ENCODE data around the gene LSM12. TPM values are rescaled to one million over a fixed set of nuclear protein-coding genes. Genes with fewer than 3 reads are reported as not detected.
"Not testable (repeated sequence)": the region's sequence is repeated elsewhere in the genome, so short reads cannot be mapped to it uniquely, and the experiment has no call there.

The LSM12 gene
- total and polyA plus RNA-seq, 8 donors: 31.3 to 53.2 (median 37.2) TPM

GRCh38 chr17:44105483-44105882 is 39.0 kb upstream of the LSM12 start:
- Histone ChIP-seq H3K4me3 (no peak overlapping the region), H3K4me1 (peaks cover 27 to 31% of the 10 kb centered on the region in 2 donors), H3K27me3 (no peaks in the 10 kb centered on the region), H3K36me3 (peaks cover 0 to 7% of the 10 kb centered on the region in 2 donors), H3K27ac (no peak overlapping the region), H3K9me3 (no peaks in the 10 kb centered on the region)
- ATAC-seq: no peak
- intact Hi-C loops (cut with DNase I): no loop called here
- DNase-seq: no peak
- no peak for TF ChIP-seq CTCF (IDR thresholded peaks at IDR 0.05)

DNA sequence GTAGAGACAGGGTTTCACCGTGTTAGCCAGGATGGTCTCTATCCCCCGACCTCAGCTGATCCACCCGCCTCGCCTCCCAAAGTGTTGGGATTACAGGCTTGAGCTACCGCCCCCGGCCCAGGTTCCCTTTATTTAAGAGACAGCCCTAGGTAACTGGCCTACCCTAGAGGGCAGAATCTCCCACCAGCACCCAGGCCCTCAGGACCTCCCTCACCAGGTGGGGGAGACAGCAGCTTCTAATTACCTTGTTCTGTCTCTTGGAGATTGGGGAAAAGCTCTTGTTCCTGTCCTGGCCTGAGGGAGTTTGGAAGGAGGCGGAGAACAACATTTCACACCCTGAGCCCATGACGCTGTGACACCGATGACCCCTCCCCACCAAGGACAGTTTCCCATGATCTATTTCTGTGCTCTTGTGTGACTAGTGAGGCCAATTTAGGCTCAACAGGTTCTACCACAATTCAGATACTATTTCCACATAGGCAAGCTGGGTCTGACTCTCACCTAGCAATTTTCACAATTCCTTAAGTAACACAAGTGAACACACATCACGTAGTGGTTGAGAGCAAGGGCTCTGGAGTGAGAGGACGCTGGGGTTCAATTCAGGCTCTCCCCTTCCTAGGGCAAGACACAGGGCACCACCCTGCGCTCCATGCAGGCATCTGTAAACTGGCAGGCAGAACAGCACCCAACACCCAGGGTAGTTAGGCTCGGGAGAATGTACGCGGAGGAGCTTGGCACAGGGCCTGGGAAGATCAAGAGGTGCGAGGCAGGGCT is 36.6 kb upstream of the LSM12 start:
- H3K9me3 ChIP-seq: no peaks in the 10 kb centered on the region
- no peak overlapping the region for H3K27ac ChIP-seq
- peak in 1 of 4 donors; percentile 45 for DNase-seq
- H3K36me3 ChIP-seq: peaks cover 0 to 3% of the 10 kb centered on the region in 2 donors
- H3K4me3 ChIP-seq: no peak overlapping the region
- no peaks in the 10 kb centered on the region for H3K27me3 ChIP-seq
- ATAC-seq: no peak
- intact Hi-C loops (cut with DNase I): no loop called here
- TF ChIP-seq CTCF (IDR thresholded peaks at IDR 0.05): no peak
- H3K4me1 ChIP-seq: peaks cover 5 to 25% of the 10 kb centered on the region in 2 donors

- ATAC-seq; DNase-seq; H3K36me3 ChIP-seq; H3K27ac ChIP-seq; H3K4me3 ChIP-seq; intact Hi-C loops (cut with DNase I); H3K27me3 ChIP-seq; H3K9me3 ChIP-seq: not testable (repeated sequence)
- H3K4me1 ChIP-seq: peaks cover 12 to 27% of the 10 kb centered on the region in 2 donors
Measured at GRCh38 chr17:44101858-44102257, 35.4 kb upstream of the LSM12 start.

GRCh38 chr17:44097110-44097958 is 30.9 kb upstream of the LSM12 start:
- ATAC-seq (no peak), DNase-seq (no peak)
- no peak overlapping the region for H3K4me3 ChIP-seq
- no peak for TF ChIP-seq CTCF (IDR thresholded peaks at IDR 0.05)
- H3K36me3 ChIP-seq: peaks cover 0 to 16% of the 10 kb centered on the region in 2 donors
- intact Hi-C loops (cut with DNase I): no loop called here
- H3K9me3 ChIP-seq: no peaks in the 10 kb centered on the region
- peaks cover 33 to 48% of the 10 kb centered on the region in 2 donors for H3K4me1 ChIP-seq
- H3K27ac ChIP-seq: peak overlapping the region; percentile 93 to 95
- no peaks in the 10 kb centered on the region for H3K27me3 ChIP-seq

DNA sequence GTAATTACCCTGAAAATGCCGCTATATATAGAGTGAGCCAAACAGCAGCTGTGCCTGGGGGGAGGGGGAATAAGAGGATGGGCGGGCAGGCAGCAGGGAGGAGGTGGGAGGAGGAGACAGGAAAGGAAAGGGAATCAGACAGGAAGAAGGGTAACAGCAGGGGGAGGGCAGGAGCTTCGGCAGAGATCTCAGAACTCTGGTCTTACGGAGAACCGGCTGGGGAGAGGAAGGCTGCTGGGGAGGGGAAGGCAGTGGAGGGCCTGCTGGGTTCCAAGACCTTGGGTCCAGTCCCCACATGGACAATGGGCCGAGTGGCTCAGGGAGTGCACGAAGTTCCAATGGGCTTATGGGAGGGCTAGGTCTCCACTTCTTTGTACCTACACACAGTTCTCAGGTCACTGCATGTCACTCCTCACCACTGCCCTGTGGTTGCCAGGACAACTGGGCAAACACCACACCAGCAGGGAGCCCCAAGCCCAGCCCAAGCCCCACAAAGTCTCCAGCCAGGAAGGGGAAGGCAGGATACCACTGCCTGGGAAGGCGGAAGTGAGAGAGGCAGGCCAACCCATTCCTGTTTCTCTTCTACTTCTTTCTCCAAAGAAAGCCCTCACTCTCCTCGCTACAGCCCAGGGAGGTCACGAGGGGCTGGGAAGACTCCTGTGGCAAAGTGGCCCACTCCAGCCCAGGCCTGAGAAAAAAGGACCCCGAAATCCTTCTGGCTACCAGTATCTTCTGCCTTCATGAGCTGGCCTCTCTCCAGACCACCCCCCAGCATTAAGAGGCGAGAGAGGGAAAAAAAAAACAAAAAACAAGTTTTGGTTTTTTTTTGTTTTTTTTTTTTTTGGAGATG is 29.4 kb upstream of the LSM12 start:
- Histone ChIP-seq H3K36me3 (peaks cover 0 to 28% of the 10 kb centered on the region in 2 donors), H3K4me3 (peak overlapping the region; percentile 5 to 25), H3K27me3 (no peaks in the 10 kb centered on the region), H3K4me1 (peaks cover 33 to 48% of the 10 kb centered on the region in 2 donors), H3K9me3 (no peaks in the 10 kb centered on the region), H3K27ac (peak overlapping the region; percentile 93 to 95)
- TF ChIP-seq CTCF (IDR thresholded peaks at IDR 0.05): no peak
- peak in 3 of 4 donors; percentile 75 to 95 (median 91) for DNase-seq
- intact Hi-C loops (cut with DNase I): no loop called here
- peak; percentile 81 for ATAC-seq

Measured in left lung (tissue), 10 donors.